Skin epidermis (tissue), 12 donors: ENCODE data around the gene FLRT1.

Experiments used
- H3K27ac ChIP-seq, 21 experiments: fragments of 200-600 bp; sonication (generic) in 11 of 21; one replicate each; pipeline ENCODE4 v1.5.0; 2020; ENCODE audit warnings: mild to moderate bottlenecking in 3 of 21, inconsistent platforms in 2 of 21, moderate library complexity in 2 of 21
- H3K4me3 ChIP-seq, 7 experiments: fragments of 200-600 bp; sonication (generic) in 2 of 7; one replicate each; pipeline ENCODE4 v1.5.0; 2020; ENCODE audit warnings: inconsistent platforms in 2 of 7, mild to moderate bottlenecking in 2 of 7, moderate library complexity in 1 of 7

FLRT1 gene

GRCh38 chr11:64062185-64063039 is 26.7 kb downstream of the FLRT1 start:
- no peak overlapping the region for H3K27ac ChIP-seq
- no peak overlapping the region for H3K4me3 ChIP-seq

GRCh38 chr11:64063777-64064176 is 28.0 kb downstream of the FLRT1 start:
- no peak overlapping the region for H3K4me3 ChIP-seq
- H3K27ac ChIP-seq = no peak overlapping the region

- Histone ChIP-seq H3K4me3 (no peak overlapping the region), H3K27ac (no peak overlapping the region)
These were observed 28.8 kb downstream of the FLRT1 start for GRCh38 chr11:64064374-64065140.

GRCh38 chr11:64065141-64065465 is 29.4 kb downstream of the FLRT1 start:
- no peak overlapping the region for H3K27ac ChIP-seq
- no peak overlapping the region for H3K4me3 ChIP-seq

- Histone ChIP-seq H3K4me3 (no peak overlapping the region), H3K27ac (no peak overlapping the region)
These were observed 30.0 kb downstream of the FLRT1 start for GRCh38 chr11:64065712-64066111.

GRCh38 chr11:64067230-64067993 is 31.7 kb downstream of the FLRT1 start:
- no peak overlapping the region for H3K4me3 ChIP-seq
- H3K27ac ChIP-seq = no peak overlapping the region

- no peak overlapping the region for H3K4me3 ChIP-seq
- no peak overlapping the region for H3K27ac ChIP-seq
These were observed 33.1 kb downstream of the FLRT1 start for GRCh38 chr11:64068705-64069400.

GRCh38 chr11:64069401-64070313 is 33.9 kb downstream of the FLRT1 start:
- no peak overlapping the region for H3K4me3 ChIP-seq
- H3K27ac ChIP-seq = no peak overlapping the region

GRCh38 chr11:64070314-64070681 is 34.6 kb downstream of the FLRT1 start:
- H3K4me3 ChIP-seq = no peak overlapping the region
- H3K27ac ChIP-seq = no peak overlapping the region

GRCh38 chr11:64071849-64072248 is 36.1 kb downstream of the FLRT1 start:
- Histone ChIP-seq H3K4me3 (no peak overlapping the region), H3K27ac (no peak overlapping the region)

GRCh38 chr11:64072403-64072802 is 36.7 kb downstream of the FLRT1 start:
- Histone ChIP-seq H3K4me3 (no peak overlapping the region), H3K27ac (no peak overlapping the region)

- no peak overlapping the region for H3K27ac ChIP-seq
- no peak overlapping the region for H3K4me3 ChIP-seq
These were observed 37.1 kb downstream of the FLRT1 start for GRCh38 chr11:64072871-64073270.

GRCh38 chr11:64073542-64073941 is 37.8 kb downstream of the FLRT1 start:
- no peak overlapping the region for H3K27ac ChIP-seq
- no peak overlapping the region for H3K4me3 ChIP-seq

- H3K4me3 ChIP-seq = no peak overlapping the region
- no peak overlapping the region for H3K27ac ChIP-seq
These were observed 38.5 kb downstream of the FLRT1 start for GRCh38 chr11:64074239-64074638.

GRCh38 chr11:64076758-64077157 is 41.0 kb downstream of the FLRT1 start:
- Histone ChIP-seq H3K4me3 (no peak overlapping the region), H3K27ac (no peak overlapping the region)

GRCh38 chr11:64077607-64078006 is 41.9 kb downstream of the FLRT1 start:
- Histone ChIP-seq H3K4me3 (no peak overlapping the region), H3K27ac (no peak overlapping the region)

GRCh38 chr11:64078284-64078683 is 42.6 kb downstream of the FLRT1 start:
- no peak overlapping the region for H3K27ac ChIP-seq
- H3K4me3 ChIP-seq = no peak overlapping the region

GRCh38 chr11:64078905-64079304 is 43.2 kb downstream of the FLRT1 start:
- Histone ChIP-seq H3K4me3 (no peak overlapping the region), H3K27ac (no peak overlapping the region)

- H3K27ac ChIP-seq = no peak overlapping the region
- H3K4me3 ChIP-seq = no peak overlapping the region
These were observed 44.7 kb downstream of the FLRT1 start for GRCh38 chr11:64080390-64080789.
